ENCODE measurements around the gene MAN2B2.

- TF ChIP-seq POLR2A (IDR thresholded peaks at IDR 0.05) (no peak), CTCF (IDR thresholded peaks at IDR 0.05 in 4 of 5, conservative IDR thresholded peaks at IDR 0.05 in 1 of 5) (no peak)
These were observed 31.7 kb downstream of the MAN2B2 start for GRCh38 chr4:6606465-6607235.
